ENCODE measurements around the gene ATP6V1D.
"Not testable (repeated sequence)": the region's sequence is repeated elsewhere in the genome, so short reads cannot be mapped to it uniquely, and the experiment has no call there.

Gene ATP6V1D

DNA sequence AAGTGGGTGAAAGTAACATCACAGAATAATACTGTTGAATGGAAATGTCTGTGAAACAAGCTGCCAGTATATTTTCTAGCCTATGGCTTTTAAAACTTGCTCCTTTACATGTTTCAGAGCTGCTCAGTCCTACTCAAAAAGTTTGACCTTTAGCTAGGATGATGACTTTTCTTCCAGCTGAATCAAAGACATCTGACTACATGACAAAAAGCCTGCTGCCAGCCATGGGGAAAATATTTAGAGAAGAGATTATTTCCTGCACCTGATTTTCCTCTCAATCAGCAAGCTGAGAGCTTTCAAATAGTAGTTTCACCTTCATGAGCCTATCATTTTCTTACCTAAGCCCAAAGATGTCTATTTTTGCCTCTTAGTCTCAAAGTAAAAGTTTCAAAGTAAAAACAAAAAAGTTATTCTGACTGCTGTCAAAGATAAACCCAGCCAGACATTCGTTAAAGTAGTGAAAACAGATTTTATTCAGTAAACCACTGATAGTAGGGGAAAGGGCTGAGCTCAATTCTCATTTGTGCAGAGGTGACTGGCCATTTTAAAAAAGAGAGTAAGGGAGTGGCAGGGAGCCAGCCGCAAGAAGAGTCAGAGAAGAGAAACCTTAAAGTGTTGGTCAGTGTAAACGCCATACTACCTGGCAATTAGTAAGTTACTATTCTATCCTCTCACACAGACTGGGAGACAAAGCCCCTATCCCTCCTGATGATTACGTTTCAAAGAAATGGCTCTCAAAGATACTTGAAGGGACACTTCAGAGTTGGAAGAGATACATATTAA, 2.2 kb downstream of the ATP6V1D start:
- in situ Hi-C loops (cut with MboI; ENCODE audit: low pct_unique_long_range_greater_than_20kb, low sequenced_read_pairs, unreplicated experiment), result no loop called here
- TF ChIP-seq, protein P1, sequence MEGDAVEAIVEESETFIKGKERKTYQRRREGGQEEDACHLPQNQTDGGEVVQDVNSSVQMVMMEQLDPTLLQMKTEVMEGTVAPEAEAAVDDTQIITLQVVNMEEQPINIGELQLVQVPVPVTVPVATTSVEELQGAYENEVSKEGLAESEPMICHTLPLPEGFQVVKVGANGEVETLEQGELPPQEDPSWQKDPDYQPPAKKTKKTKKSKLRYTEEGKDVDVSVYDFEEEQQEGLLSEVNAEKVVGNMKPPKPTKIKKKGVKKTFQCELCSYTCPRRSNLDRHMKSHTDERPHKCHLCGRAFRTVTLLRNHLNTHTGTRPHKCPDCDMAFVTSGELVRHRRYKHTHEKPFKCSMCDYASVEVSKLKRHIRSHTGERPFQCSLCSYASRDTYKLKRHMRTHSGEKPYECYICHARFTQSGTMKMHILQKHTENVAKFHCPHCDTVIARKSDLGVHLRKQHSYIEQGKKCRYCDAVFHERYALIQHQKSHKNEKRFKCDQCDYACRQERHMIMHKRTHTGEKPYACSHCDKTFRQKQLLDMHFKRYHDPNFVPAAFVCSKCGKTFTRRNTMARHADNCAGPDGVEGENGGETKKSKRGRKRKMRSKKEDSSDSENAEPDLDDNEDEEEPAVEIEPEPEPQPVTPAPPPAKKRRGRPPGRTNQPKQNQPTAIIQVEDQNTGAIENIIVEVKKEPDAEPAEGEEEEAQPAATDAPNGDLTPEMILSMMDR (IDR thresholded peaks at IDR 0.05; ENCODE audit: extremely low read depth, insufficient read depth, missing control alignments), result no peak

DNA sequence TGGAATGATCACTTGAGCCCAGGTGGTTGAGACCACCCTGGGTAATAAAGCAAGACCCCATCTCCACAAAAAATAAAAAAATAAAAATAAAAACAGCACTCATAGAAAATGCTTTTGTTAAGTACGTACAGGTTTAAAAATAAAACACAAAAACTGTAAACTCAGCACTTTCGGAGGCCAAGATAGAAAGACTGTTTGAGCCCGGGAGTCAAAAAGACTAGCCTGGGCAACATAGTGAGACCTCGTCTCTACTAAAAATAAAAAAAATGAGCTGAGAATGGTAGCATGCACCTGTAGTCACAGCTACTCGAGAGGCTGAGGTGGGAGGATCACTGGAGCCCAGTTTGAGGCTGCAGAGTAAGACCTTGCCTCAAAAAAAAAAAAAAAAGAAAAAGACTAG, 7.5 kb downstream of the ATP6V1D start:
- in situ Hi-C loops (cut with MboI; ENCODE audit: low pct_unique_long_range_greater_than_20kb, low sequenced_read_pairs, unreplicated experiment), result no loop called here
- TF ChIP-seq, protein P1 (IDR thresholded peaks at IDR 0.05; ENCODE audit: extremely low read depth, insufficient read depth, missing control alignments), result no peak
- DNase-seq (ENCODE audit: low spot score), result no peak

More for the DNA sequence above, 2.2 kb downstream of the ATP6V1D start:
- DNase-seq (ENCODE audit: low spot score), result no peak

DNA sequence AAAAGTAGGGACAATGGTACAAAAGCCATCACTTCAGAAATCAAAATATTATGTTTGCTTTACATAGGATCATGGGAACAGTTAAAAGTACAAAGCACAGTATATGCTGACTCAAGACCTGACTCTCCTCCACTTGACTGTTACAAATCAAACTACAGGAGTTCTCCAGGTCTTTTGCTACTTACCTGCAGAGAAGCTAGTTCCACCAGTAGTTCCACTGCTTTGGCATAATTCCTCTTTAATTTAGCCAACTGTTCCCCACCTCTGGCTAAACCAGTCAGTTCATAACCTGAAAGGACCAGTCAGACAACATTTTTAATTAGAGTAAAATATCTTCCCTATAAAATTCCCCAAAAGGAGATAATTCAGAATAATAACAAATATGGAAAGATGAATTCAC, 14.0 kb downstream of the ATP6V1D start:
- no peak for DNase-seq (ENCODE audit: low spot score)
- TF ChIP-seq, protein P1 (IDR thresholded peaks at IDR 0.05; ENCODE audit: extremely low read depth, insufficient read depth, missing control alignments), result no peak
- in situ Hi-C loops (cut with MboI; ENCODE audit: low pct_unique_long_range_greater_than_20kb, low sequenced_read_pairs, unreplicated experiment), result no loop called here

DNA sequence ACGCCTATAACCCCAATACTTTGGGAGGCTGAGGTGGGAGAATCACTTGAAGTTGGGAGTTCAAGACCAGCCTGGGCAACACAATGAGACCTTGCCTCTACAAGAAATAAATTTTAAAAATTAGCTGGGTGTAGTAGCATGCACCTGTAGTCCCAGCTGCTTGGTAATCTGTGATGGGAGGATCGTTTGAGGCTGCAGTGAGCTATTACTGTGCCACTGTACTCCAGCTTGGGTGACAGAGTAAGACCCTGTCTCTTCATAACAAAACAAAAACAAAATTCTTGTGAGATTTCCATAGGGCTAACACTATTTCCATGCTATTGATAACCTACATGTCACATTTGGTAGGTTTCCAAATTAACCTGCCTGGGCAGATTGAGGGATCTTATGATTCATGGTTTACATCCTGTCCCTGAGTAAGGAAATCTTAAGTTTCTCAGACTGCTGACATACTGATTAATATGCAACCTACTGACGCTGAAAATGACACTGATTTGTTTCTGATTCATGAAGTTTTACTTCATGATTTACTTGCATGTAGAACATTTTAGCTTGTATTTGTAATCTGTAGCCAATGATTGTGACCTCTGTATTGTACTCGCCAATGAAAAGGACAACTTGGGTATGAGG, 15.9 kb downstream of the ATP6V1D start:
- TF ChIP-seq, protein P1 (IDR thresholded peaks at IDR 0.05; ENCODE audit: extremely low read depth, insufficient read depth, missing control alignments), result no peak
- DNase-seq (ENCODE audit: low spot score), result no peak
- in situ Hi-C loops (cut with MboI; ENCODE audit: low pct_unique_long_range_greater_than_20kb, low sequenced_read_pairs, unreplicated experiment), result no loop called here

DNA sequence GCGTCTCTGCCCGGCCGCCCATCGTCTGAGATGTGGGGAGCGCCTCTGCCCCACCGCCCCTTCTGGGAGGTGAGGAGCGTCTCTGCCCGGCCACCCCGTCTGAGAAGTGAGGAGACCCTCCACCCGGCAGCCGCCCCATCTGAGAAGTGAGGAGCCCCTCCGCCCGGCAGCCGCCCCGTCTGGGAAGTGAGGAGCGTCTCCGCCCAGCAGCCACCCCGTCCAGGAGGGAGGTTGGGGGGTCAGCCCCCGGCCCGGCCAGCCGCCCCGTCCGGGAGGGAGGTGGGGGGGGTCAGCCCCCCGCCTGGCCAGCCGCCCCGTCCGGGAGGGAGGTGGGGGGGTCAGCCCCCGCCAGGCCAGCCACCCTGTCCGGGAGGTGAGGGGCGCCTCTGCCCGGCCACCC, 18.4 kb downstream of the ATP6V1D start:
- DNase-seq (ENCODE audit: low spot score); in situ Hi-C loops (cut with MboI; ENCODE audit: low pct_unique_long_range_greater_than_20kb, low sequenced_read_pairs, unreplicated experiment): not testable (repeated sequence)

DNA sequence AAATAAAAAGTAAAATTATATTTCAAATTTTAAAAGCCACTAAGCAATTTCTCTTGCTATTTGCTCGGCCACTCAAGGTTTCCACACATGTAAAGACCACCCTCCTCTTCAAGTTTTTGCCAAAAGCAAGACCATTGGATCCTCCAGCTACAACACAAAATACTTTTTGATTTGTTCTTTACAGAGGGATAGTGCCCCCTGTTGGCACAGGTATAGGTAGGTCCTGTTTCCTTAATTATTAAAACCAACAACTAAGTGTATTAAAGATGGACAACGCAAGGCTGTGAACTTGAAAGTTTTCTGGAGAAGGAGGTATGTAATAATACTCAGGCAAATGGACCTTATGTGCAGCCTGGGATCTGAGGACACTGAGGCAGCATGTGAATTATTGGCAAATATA, 23.8 kb downstream of the ATP6V1D start:
- in situ Hi-C loops (cut with MboI; ENCODE audit: low pct_unique_long_range_greater_than_20kb, low sequenced_read_pairs, unreplicated experiment), result no loop called here
- TF ChIP-seq, protein P1 (IDR thresholded peaks at IDR 0.05; ENCODE audit: extremely low read depth, insufficient read depth, missing control alignments), result peak; percentile 51
- no peak for DNase-seq (ENCODE audit: low spot score)

DNA sequence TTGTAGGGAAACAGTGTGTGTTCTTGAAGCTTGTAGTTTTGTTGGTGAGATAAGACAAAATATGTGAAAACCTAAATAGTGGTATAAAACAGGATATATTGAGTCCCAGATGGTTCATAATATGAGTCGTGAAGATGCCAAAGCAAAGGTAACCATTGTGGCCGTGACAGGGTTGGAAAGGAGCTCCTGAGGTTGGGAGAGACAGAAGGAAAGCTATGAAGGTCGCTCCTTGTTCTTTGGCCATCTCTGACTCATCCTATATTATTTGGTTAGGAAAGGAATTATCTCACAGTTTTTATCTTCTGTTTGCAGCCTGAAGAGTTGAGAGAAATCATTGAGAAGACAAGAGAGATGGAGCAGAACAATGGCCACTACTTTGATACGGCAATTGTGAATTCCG, 27.1 kb downstream of the ATP6V1D start:
- TF ChIP-seq, protein P1 (IDR thresholded peaks at IDR 0.05; ENCODE audit: extremely low read depth, insufficient read depth, missing control alignments), result no peak
- no peak for DNase-seq (ENCODE audit: low spot score)
- in situ Hi-C loops (cut with MboI; ENCODE audit: low pct_unique_long_range_greater_than_20kb, low sequenced_read_pairs, unreplicated experiment), result no loop called here
